Loucy (cell line): ENCODE data around the gene SCN7A.

Experiments
- EZH2phosphoT487 ChIP-seq: fragments of 200-600 bp; IDR thresholded peaks from 2 replicates; pipeline ENCODE4 v1.6.1; 2018; ENCODE audit warnings: antibody characterized with exemption, mild to moderate bottlenecking, moderate library complexity, borderline replicate concordance
- TF ChIP-seq, protein P1 (sequence below): fragments of 200-600 bp; sonication (generic); conservative IDR thresholded peaks from 2 replicates; pipeline ENCODE4 v1.5.1; 2014; ENCODE audit warnings: mild to moderate bottlenecking, antibody characterized with exemption, low read length

DNA sequence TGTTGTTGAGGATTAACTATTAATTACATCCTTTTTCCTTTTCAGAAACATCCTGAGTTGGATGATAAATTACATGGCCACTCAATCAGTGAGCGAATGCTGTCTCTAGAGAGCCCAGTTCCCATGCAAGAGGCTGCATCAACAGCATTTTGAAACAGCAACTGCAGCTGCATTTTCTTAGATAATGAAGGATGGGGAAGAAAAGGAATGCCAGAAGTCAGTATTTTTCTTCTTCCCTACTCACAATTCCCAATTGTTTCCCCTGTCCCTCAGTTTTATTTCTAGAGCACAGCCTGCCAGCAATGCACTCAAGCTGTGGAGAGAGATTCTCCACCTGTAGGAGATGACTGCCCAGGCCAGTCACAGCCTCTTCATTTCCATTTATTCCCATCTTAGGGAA lies 6.9 kb downstream of the SCN7A start:
- TF ChIP-seq, protein P1, sequence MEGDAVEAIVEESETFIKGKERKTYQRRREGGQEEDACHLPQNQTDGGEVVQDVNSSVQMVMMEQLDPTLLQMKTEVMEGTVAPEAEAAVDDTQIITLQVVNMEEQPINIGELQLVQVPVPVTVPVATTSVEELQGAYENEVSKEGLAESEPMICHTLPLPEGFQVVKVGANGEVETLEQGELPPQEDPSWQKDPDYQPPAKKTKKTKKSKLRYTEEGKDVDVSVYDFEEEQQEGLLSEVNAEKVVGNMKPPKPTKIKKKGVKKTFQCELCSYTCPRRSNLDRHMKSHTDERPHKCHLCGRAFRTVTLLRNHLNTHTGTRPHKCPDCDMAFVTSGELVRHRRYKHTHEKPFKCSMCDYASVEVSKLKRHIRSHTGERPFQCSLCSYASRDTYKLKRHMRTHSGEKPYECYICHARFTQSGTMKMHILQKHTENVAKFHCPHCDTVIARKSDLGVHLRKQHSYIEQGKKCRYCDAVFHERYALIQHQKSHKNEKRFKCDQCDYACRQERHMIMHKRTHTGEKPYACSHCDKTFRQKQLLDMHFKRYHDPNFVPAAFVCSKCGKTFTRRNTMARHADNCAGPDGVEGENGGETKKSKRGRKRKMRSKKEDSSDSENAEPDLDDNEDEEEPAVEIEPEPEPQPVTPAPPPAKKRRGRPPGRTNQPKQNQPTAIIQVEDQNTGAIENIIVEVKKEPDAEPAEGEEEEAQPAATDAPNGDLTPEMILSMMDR = no peak
- TF ChIP-seq EZH2phosphoT487 = no peak
